SK-N-SH treated with all-trans-retinoic acid at 6 μM for 48 hours (cell line): ENCODE measurements around the gene MSLN.
"Not testable (repeated sequence)": the region's sequence is repeated elsewhere in the genome, so short reads cannot be mapped to it uniquely, and the experiment has no call there.

Experiments
- ATAC-seq: fragments of 200-7000 bp; cut with Tn5 transposase; 3 replicates; pipeline ENCODE4 v1.9.1; 2020; ENCODE audit warnings: mild to moderate bottlenecking, moderate library complexity
- ARNTL ChIP-seq: fragments of 450-650 bp; formaldehyde crosslinking; IDR thresholded peaks from 2 replicates; pipeline ENCODE4 v1.5.0; 2020; ENCODE audit warnings: low read depth, mild to moderate bottlenecking, moderate library complexity, borderline replicate concordance
- BACH2 ChIP-seq: fragments of 250-450 bp; sonication (Bioruptor Pico); IDR thresholded peaks from 2 replicates; pipeline ENCODE4 v1.9.0; 2021; ENCODE audit warnings: mild to moderate bottlenecking, borderline replicate concordance
- CSDC2 ChIP-seq: fragments of 250-450 bp; sonication (Bioruptor Pico); IDR thresholded peaks from 2 replicates; pipeline ENCODE4 v1.5.0; 2020; ENCODE audit warnings: mild to moderate bottlenecking, moderate library complexity
- GLIS3 ChIP-seq: fragments of 250-450 bp; sonication (Bioruptor Pico); IDR thresholded peaks from 2 replicates; pipeline ENCODE4 v1.5.0; 2020; ENCODE audit warnings: mild to moderate bottlenecking, moderate library complexity
- ISL1 ChIP-seq: fragments of 250-450 bp; sonication (Bioruptor Pico); IDR thresholded peaks from 2 replicates; pipeline ENCODE4 v2.1.2; 2022; ENCODE audit warnings: mild to moderate bottlenecking, moderate library complexity
- OSR1 ChIP-seq: fragments of 250-450 bp; sonication (Bioruptor Pico); IDR thresholded peaks from 2 replicates; pipeline ENCODE4 v1.8.0; 2022; ENCODE audit warnings: moderate library complexity, mild to moderate bottlenecking, inconsistent platforms
- RARB ChIP-seq: fragments of 250-450 bp; sonication (Bioruptor Pico); IDR thresholded peaks from 2 replicates; pipeline ENCODE4 v1.8.0; 2021; ENCODE audit warnings: mild to moderate bottlenecking, moderate library complexity
- TCF4 ChIP-seq: fragments of 250-450 bp; sonication (Bioruptor Pico); IDR thresholded peaks from 2 replicates; pipeline ENCODE4 v1.8.0; 2021; ENCODE audit warnings: mild to moderate bottlenecking, moderate library complexity, borderline replicate concordance
- TOX ChIP-seq: fragments of 250-450 bp; sonication (Bioruptor Pico); IDR thresholded peaks from 2 replicates; pipeline ENCODE4 v1.8.0; 2021; ENCODE audit warnings: mild to moderate bottlenecking, moderate library complexity, borderline replicate concordance
- ZC3H10 ChIP-seq: fragments of 250-450 bp; sonication (Bioruptor Pico); IDR thresholded peaks from 2 replicates; pipeline ENCODE4 v1.5.1; 2021; ENCODE audit warnings: mild to moderate bottlenecking, moderate library complexity
- ZFP30 ChIP-seq: fragments of 450-650 bp; formaldehyde crosslinking; IDR thresholded peaks from 2 replicates; pipeline ENCODE4 v1.5.0; 2022; ENCODE audit warnings: mild to moderate bottlenecking, moderate library complexity
- ZNF565 ChIP-seq: fragments of 450-650 bp; formaldehyde crosslinking; conservative IDR thresholded peaks from 2 replicates; pipeline ENCODE4 v1.5.0; 2020; ENCODE audit warnings: low read depth, mild to moderate bottlenecking, moderate library complexity
- ZNF70 ChIP-seq: fragments of 450-650 bp; formaldehyde crosslinking; IDR thresholded peaks from 2 replicates; pipeline ENCODE4 v1.5.0; 2020; ENCODE audit warnings: mild to moderate bottlenecking, moderate library complexity
- ZNF8 ChIP-seq: fragments of 450-650 bp; formaldehyde crosslinking; IDR thresholded peaks from 2 replicates; pipeline ENCODE4 v1.5.0; 2020; ENCODE audit warnings: mild to moderate bottlenecking, moderate library complexity
- TF ChIP-seq, protein P1 (sequence below): fragments of 250-450 bp; sonication (Bioruptor Pico); IDR thresholded peaks from 2 replicates; pipeline ENCODE4 v1.5.0; 2020; ENCODE audit warnings: mild to moderate bottlenecking, moderate library complexity
- TF ChIP-seq, protein P2 (sequence below): fragments of 250-450 bp; sonication (Bioruptor Pico); IDR thresholded peaks from 2 replicates; pipeline ENCODE4 v1.5.1; 2020; ENCODE audit warnings: low read depth, mild to moderate bottlenecking, moderate library complexity
- TF ChIP-seq, protein P3 (sequence below): fragments of 250-450 bp; sonication (Bioruptor Pico); IDR thresholded peaks from 2 replicates; pipeline ENCODE4 v1.5.1; 2021; ENCODE audit warnings: mild to moderate bottlenecking, moderate library complexity
- TF ChIP-seq, protein P4 (sequence below): fragments of 250-450 bp; sonication (Bioruptor Pico); IDR thresholded peaks from 2 replicates; pipeline ENCODE4 v1.8.0; 2020; ENCODE audit warnings: mild to moderate bottlenecking, moderate library complexity, borderline replicate concordance

Gene MSLN

DNA sequence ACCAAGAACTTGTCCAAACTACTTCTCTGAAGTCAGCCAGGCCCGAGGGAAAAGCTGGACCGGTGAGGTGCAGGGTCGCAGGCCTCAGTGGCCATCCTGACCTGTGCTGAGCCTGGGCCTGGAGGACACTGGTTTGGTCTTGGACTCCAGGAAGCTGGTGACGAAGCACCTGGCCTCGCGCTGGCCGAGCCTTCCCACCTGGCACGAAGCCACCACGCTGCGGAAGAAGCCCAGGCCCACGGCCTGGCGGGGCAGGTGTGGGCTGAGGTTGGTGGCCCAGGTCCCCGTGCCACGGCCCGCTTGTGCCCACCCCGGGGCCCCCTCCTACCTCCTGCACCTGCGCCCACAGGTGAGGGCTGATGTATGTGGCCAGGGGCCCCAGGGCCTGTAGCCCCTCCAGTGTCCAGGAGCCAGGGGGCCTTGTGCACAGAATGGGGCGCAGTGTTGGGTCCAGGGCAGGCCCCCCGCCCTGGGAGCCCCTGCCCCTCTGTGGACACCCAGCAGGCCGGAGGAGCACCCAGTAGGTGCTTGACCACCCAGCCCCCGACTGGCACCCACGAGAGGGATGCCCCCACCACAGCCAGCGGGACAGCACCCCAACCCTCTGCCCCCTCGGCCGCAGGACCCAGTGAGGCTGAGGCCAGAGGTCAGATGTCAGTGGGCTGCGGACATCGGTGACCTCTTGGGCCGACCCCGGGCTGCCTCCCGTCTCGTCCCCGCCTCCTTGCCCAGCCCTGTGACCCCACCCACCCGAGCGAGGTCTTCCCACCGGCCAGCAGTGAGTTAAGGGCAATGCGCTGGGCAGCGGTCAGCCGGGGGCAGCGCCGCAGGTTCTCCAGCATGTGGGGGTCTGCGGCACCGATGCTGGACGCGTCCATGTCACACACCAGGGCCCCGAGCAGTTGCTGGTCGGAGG is 13.8 kb downstream of the MSLN start:
- no peak for ATAC-seq
- TF ChIP-seq CSDC2 (no peak), BACH2 (no peak)
- TF ChIP-seq, all 23 proteins: peak for 0

DNA sequence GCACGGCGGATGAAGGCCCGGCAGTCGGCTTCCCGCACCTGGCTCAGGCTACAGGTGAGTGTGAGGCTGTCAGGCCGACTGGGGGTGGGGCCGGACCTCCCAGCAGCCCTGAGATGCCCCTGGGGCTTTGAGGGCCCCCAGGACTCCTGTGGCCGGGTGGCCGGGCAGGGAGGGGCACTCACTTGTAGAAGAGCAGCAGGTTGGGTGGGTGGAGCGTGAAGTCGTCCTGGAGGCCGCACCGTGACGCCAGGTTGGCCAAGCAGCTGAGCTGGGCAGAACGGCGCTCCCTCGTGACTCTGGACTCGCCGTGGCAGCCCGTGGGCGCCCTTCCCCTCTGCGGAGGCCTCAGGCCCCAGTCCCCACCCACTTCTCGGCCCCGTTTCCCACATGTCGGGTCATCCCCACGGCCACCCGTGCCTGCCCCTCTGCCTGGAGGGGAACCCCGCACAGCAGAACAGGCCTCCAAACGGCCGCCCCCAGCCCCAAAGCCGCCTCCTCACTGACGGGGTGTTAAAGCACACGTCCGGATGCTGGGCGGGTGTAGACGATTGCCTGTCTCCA is 14.8 kb downstream of the MSLN start:
- ATAC-seq, result no peak
- TF ChIP-seq, protein P1, sequence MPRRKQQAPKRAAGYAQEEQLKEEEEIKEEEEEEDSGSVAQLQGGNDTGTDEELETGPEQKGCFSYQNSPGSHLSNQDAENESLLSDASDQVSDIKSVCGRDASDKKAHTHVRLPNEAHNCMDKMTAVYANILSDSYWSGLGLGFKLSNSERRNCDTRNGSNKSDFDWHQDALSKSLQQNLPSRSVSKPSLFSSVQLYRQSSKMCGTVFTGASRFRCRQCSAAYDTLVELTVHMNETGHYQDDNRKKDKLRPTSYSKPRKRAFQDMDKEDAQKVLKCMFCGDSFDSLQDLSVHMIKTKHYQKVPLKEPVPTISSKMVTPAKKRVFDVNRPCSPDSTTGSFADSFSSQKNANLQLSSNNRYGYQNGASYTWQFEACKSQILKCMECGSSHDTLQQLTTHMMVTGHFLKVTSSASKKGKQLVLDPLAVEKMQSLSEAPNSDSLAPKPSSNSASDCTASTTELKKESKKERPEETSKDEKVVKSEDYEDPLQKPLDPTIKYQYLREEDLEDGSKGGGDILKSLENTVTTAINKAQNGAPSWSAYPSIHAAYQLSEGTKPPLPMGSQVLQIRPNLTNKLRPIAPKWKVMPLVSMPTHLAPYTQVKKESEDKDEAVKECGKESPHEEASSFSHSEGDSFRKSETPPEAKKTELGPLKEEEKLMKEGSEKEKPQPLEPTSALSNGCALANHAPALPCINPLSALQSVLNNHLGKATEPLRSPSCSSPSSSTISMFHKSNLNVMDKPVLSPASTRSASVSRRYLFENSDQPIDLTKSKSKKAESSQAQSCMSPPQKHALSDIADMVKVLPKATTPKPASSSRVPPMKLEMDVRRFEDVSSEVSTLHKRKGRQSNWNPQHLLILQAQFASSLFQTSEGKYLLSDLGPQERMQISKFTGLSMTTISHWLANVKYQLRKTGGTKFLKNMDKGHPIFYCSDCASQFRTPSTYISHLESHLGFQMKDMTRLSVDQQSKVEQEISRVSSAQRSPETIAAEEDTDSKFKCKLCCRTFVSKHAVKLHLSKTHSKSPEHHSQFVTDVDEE (CRISPR knock-in tag), result no peak
- TF ChIP-seq GLIS3 (CRISPR knock-in tag) (no peak), ARNTL (no peak), ZFP30 (CRISPR knock-in tag) (no peak), RARB (CRISPR knock-in tag) (no peak), ZNF565 (CRISPR knock-in tag) (no peak), ZNF70 (CRISPR knock-in tag) (no peak), OSR1 (CRISPR knock-in tag) (no peak), ISL1 (CRISPR knock-in tag) (no peak)
- TF ChIP-seq, protein P2, sequence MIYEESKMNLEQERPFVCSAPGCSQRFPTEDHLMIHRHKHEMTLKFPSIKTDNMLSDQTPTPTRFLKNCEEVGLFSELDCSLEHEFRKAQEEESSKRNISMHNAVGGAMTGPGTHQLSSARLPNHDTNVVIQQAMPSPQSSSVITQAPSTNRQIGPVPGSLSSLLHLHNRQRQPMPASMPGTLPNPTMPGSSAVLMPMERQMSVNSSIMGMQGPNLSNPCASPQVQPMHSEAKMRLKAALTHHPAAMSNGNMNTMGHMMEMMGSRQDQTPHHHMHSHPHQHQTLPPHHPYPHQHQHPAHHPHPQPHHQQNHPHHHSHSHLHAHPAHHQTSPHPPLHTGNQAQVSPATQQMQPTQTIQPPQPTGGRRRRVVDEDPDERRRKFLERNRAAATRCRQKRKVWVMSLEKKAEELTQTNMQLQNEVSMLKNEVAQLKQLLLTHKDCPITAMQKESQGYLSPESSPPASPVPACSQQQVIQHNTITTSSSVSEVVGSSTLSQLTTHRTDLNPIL (CRISPR knock-in tag), result no peak
- TF ChIP-seq, protein P3, sequence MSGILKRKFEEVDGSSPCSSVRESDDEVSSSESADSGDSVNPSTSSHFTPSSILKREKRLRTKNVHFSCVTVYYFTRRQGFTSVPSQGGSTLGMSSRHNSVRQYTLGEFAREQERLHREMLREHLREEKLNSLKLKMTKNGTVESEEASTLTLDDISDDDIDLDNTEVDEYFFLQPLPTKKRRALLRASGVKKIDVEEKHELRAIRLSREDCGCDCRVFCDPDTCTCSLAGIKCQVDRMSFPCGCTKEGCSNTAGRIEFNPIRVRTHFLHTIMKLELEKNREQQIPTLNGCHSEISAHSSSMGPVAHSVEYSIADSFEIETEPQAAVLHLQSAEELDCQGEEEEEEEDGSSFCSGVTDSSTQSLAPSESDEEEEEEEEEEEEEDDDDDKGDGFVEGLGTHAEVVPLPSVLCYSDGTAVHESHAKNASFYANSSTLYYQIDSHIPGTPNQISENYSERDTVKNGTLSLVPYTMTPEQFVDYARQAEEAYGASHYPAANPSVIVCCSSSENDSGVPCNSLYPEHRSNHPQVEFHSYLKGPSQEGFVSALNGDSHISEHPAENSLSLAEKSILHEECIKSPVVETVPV (CRISPR knock-in tag), result no peak

DNA sequence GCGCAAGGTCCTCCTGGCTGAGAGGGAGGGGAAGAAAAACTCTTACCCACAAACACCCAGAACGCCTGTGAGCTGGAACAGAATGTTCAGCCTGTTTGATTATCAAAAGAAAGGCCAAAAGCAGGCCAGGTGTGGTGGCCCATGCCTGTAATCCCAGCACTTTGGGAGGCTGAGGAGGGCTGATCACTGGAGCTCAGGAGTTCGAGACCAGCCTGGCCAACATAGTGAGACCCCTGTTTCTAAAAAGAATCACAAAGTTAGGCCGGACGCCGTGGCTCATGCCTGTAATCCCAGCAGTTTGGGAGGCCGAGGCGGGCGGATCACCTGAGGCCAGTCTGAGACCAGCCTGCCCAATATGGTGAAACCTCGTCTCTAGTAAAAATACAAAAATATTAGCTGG is 15.8 kb downstream of the MSLN start:
- ATAC-seq, result not testable (repeated sequence)

DNA sequence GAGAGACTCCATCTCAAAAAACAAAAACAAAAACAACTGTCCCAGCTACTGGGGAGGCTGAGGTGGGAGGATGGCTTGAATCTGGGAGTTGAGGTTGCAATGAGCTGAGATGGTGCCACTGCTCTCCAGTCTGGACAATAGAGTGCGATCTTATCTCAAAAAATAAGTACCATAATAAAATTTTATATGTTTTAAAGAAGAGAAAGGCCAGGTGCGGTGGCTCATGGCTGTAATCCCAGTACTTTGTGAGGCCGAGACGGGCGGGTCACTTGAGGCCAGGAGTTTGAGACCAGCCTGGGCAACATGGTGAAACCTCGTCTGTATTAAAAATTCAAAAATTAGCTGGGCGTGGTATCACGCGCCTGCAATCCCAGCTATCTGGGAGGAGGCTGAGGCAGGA is 16.3 kb downstream of the MSLN start:
- TF ChIP-seq RARB (CRISPR knock-in tag) (no peak), TOX (CRISPR knock-in tag) (no peak), ZC3H10 (no peak), ZNF70 (CRISPR knock-in tag) (no peak), ARNTL (no peak), ZFP30 (CRISPR knock-in tag) (no peak), BACH2 (no peak), CSDC2 (no peak), ZNF565 (CRISPR knock-in tag) (no peak), ISL1 (CRISPR knock-in tag) (no peak), TCF4 (CRISPR knock-in tag) (no peak), ZNF8 (CRISPR knock-in tag) (no peak)
- TF ChIP-seq, protein P3 (CRISPR knock-in tag), result no peak
- TF ChIP-seq, protein P4, sequence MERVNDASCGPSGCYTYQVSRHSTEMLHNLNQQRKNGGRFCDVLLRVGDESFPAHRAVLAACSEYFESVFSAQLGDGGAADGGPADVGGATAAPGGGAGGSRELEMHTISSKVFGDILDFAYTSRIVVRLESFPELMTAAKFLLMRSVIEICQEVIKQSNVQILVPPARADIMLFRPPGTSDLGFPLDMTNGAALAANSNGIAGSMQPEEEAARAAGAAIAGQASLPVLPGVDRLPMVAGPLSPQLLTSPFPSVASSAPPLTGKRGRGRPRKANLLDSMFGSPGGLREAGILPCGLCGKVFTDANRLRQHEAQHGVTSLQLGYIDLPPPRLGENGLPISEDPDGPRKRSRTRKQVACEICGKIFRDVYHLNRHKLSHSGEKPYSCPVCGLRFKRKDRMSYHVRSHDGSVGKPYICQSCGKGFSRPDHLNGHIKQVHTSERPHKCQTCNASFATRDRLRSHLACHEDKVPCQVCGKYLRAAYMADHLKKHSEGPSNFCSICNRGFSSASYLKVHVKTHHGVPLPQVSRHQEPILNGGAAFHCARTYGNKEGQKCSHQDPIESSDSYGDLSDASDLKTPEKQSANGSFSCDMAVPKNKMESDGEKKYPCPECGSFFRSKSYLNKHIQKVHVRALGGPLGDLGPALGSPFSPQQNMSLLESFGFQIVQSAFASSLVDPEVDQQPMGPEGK (CRISPR knock-in tag), result no peak
- ATAC-seq, result no peak
